Non-pigmented ciliary epithelial cell (primary cell): ENCODE data around the gene NDUFV2.

Source experiments
- DNase-seq: peaks from one replicate; pipeline ENCODE4 v3.0.0-alpha.2; 2010; ENCODE audit warnings: low read depth

The NDUFV2 gene

DNA sequence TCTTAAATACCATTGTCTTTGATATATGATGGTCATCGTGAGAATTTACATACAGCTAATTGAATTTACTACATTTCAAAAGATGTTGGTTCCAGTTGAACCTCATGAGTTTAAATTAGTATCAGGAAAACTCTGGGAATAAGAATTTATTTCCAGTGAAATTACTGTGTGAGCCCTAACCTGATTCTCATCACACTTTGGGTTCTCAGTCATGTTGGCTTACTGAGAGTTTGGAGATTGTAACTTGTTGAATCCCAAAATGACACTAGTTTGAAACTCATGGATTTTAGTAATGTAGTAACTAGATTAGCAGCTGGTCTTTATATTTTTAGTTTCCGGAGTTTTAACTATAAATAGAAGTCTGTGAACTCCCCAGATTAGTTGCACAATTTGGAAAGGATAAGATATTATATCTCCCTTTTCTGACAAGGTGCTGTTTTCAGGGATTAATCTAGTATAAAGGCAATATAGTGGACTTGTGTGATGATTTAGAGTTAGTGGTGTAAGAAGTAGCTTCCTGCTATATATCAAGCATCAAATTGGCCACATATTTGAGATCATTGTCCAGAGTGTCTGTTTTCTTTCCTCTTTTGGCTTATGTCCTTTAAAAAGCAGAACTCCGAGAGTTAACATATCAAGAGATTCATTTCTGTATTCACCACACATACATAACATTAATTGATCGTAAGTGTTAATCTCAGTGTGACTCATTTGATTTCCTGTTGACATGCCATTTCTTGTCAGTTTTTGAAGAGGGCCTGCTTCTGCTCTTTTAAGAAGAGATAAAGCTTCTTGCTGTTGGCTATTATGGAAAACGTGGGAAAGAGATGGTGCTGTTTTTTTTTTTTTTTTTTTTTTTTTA is 15.7 kb downstream of the NDUFV2 start:
- no peak for DNase-seq

DNA sequence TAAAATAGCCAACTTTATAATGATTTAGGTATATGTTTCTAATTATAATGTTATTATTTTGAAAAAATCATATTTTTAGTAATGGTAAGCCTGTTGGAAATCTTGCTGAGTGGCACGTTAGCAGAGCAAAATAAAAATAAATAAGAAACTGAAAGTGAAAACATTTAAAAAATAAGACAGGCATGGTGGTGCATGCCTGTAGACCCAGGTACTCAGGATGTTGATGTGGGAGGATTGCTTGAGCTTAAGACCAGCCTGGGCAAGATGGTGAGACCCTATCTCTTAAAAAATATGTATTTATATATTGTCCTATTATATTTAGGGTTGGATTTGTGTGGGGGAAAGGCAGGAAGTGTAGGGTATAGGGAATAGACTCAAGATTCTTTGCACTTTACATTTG is 18.3 kb downstream of the NDUFV2 start:
- no peak for DNase-seq

DNA sequence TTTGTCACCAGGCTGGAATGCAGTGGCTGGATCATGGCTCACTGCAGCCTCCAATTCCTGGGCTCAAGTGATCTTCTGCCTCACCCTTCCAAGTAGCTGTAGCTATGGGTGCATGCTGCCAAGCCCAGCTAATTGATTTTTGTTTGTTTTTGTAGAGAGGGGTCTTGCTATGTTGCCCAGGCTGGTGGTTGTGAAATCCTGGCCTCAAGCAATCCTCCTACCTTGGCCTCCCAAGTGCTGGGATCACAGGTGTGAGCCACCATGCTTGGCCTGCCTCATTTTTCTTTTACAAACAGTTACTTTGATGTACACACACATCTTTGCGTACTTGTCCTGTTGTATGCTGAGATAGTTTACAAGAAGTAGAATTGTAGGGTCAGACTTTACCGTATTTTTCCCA is 21.0 kb downstream of the NDUFV2 start:
- no peak for DNase-seq

DNA sequence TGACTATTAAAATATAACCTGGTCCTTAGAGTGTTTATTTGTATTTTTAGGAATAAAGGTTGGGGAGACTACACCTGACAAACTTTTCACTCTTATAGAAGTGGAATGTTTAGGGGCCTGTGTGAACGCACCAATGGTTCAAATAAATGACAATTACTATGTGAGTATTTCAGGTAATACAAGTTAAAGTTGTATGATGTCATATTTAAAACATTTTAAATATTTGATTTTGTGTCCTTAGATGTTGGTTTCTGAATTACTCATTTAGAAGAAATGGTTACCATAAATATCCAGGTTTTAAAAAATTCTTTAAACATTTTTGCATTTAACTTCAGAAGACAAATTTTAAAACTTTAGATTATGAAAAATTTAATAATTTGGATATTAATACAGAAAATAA is 22.3 kb downstream of the NDUFV2 start:
- no peak for DNase-seq

DNA sequence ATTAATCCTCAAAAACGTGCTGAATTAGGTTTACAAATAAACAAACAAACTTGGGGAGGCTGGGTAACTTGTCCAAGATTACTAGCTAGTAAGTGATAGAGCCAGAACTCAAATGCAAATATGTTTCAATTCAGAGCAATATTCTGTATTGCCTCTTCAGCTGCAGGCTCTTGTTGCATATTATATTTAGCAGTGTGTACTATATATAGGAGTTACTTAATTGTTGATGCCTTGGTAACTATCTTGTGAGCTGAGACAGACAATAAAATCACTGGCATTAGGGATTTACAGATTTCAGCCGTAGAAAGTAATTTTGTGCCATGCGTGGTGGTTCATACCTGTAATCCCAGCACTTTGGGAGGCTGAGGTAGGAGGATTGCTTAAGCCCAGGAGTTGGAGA is 23.8 kb downstream of the NDUFV2 start:
- no peak for DNase-seq

DNA sequence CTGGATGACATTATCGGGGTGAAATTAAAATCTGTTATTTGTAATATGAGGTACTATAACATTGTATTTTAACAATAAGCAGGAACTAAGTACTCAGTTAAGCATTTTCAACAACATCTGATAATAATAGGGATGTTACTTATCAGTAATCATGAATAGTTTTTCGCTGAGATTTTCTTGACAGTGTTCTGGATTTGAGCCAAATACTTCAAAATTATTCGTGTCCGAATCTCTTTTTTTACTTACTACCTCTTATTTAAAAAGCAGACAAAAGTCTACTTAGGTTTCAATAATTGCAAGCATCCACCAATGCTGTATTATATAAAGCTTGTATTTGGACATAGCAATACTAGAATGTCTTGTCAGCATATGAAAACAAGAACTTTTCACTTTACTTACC is 27.7 kb downstream of the NDUFV2 start:
- no peak for DNase-seq

DNA sequence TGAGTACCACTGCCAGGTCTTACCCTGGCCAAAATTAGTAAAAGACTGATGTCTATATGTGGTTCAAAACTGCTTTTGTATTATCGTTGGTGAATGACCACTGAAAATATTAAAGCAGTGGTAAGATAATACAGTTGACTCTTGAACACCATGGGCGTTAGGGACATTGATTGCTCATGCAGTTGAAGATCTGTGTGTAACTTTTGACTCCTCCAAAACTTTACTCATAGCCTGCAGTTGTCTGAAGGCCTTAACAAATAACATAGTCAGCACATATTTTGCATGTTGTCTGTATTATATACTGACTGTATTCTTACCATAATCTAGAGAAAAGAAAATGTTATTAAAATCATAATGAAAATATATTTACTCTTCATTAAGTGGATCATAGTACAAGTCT is 28.3 kb downstream of the NDUFV2 start:
- peak; percentile 31 for DNase-seq

DNA sequence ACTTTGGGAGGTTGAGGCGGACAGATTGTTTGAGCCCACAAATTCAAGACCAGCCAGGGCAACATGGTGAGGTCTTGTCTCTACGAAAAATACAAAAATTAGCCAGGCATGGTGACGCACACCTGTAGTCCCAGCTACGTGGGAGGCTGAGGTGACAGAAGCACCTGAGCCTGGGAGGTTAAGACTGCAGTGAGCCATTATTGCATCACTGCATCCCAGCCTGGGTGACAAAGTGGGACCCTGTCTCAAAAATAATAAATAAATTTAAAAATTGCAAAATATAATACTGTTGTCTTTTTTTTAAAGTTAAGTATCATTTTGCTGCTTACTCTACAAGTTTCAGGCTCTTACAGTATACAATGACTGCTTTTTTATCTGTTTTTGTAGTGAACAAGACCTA is 30.1 kb downstream of the NDUFV2 start:
- DNase-seq, result no peak

DNA sequence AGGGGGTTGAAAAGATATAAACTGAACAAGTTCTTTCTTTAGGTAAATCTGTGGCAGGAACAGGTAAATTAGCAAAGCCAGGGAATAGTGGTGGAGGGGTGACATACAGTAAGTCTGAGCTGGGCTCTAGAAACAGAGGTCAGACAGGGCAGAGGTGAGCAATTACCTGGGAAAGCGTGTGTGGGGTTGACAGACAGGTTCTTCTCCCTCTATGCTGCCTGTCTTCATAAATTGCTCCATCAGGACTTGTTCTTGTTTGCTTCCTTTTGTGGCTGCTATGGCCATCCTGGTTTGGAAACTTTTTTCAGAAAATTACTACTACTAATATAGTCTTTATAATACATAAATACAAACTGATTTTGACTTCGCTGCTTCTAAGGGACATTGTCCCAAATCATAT is 30.7 kb downstream of the NDUFV2 start:
- no peak for DNase-seq

DNA sequence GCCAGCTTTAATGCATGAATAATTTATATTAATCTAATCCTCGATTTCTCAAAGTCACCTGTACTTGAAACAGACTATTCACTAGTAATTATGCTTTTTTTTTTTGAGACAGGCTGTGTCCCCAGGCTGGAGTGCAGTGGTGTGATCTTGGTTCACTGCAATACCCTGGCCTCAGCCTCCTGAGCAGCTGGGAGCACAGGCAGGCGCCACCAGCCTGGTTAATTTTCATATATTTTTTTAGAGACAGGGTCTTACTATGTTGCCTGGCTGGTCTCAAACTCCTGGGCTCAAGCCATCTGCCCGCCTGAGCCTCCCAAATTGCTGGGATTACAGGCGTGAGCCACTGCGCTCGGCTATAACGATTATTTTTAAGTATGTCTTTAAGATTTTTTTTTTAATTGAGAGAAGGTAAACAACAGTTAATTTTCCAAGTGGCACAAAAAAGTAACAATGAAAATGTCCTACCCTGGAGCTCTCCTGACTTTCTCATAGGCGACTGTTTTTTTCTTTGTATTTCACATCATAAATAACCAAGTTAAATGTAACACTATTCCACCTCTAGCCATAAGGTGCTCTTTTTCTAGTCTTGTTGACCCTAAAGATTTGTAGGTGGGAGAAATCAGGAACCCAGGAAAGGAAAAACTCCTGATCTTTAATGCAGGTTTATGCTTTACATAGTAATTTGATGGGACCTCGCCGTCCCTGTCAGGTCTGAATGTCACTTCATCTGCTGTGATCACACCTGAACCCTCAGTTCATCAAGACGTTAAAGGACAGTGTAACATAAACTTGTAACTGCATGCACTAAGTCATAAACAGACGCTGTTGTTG is 32.8 kb downstream of the NDUFV2 start:
- no peak for DNase-seq

DNA sequence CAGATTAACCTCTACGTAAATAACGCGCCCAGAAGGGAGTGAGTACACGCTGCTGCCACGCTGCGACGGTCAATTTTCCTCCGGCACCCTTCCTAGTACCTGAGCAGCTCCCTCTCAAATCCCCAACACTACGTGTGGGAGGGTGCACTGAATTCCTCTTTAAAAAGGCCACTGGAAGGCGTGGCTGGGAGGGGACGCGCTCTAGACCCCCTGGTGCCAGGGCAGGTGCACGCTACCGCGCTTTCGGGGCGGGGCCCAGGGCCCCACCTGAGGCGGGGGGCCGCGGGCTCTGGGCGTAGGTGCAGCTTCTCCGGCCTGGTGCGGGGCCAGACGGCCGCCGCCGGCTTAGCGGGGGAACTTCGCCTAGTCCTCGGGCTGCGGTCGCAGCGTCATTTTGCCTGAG is 33.4 kb downstream of the NDUFV2 start:
- DNase-seq, result no peak

DNA sequence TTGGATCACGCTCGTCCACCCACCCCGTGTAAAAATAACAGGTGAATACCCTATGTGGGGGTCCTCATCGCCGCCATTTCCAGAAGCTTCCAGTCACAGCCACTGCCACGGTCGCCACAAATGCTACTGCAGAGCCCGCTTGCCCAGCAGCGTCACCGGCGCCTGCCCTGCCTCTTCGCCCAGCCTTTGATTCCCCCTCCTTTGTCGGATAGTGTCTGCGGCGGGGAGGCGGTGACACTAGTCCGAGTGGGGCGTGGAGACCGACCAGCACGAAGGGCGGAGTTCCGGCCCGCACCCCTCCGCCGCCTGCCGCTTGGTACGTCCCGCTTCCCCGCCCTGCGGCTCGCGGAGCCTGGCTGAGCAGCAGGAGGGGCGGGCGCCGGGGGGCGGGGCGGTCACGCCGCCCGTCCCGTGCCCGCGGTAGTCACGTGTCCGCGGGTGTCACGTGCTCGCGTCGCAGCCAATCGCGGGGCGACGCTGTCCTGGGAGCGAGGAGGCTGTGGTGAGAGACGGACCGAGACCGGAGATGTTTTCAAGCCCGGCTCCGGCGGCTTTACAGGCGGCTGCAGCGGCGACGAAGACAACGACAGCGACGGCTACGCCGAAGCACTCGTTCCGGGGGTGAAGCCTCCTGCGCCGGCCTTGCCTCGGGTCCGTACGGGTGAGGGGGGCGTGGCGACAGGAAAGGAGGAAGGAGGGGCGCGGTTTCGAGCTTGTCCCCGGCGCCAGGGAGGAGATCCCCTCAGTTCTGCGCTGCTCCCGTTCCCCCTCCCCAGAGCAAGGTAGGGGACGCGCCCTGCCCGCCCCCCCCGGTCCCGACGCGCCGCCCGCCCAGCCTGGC is 34.0 kb downstream of the NDUFV2 start, which contains the start of gene ANKRD12:
Gene ANKRD12 (plus strand): TSS at position 467 of the 841 bp plus-strand sequence. CDS start 45,652 bp downstream, outside the sequence.
- peak; percentile 79 for DNase-seq

DNA sequence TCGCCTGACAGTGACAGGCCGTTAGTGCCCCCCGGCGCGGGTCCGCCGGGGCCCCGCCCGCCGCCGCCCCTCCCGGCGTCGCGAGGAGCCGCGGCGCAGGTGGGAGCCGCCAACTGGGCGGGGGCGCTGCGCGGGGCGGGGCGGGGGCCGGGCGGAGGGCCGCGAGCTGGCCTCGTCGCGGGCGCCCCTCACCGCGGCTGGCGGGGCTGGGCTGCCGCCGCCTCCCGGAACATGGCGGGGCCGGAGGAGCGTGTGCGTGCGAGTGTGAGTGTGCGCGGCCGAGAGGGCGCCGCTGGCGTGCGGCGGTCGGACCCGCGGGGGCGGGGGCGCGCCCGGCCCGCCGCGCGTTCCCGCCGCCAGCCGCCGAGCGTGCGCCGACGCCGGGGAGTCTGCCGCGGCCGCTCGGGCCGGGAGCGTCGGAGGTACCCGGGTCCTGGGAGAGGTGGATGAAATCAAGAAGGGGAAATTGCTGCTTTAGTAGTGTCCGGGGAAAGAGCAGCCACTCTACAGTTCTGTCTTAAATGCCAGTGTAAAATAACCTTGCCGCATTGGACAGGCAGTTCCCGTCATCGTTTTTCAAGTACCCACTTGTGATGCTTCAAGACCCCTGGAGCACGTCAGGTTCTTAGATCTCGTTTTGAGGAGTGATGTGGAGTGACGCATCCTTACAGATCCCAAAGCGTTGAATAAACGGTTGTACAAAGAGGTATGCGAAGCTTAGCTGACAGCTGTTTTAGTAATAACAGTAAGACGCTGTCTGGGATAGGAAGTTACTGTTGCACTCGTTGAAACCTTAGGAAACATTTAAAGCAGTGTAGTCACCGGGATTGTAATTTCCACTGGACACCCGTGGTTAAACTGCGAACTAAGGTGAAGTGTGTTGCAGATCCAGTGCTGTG is 34.9 kb downstream of the NDUFV2 start:
- peak; percentile 54 for DNase-seq

DNA sequence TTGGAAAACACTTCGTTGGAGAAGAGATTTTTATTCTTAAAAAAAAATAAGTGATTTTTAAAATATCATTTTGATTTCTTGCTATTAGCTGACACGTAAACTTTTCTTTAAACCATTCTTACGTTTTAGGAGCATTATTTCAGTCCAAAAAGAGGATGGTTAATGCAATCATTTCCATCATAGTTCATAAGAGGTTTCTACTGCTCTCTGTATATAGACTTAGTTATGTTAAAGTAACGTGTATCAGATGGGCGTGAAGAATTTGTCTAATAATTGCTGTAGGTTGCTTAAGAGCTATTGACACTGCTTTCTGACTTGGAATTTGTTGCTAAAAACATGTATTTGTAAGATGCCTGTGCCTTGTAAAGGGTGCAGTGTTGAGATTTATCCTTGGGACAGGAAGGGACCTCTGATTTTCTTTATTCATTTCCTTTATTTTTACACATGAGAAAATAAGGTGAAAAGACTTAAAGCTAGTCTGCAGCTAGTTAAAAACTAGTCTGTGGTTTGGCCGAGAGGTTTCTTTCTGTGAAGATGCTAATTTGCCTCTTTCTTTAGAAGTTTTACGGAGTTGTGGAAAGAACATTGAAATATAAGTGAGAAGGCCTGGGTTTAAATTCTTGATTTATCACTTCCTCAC is 37.0 kb downstream of the NDUFV2 start:
- DNase-seq, result no peak

DNA sequence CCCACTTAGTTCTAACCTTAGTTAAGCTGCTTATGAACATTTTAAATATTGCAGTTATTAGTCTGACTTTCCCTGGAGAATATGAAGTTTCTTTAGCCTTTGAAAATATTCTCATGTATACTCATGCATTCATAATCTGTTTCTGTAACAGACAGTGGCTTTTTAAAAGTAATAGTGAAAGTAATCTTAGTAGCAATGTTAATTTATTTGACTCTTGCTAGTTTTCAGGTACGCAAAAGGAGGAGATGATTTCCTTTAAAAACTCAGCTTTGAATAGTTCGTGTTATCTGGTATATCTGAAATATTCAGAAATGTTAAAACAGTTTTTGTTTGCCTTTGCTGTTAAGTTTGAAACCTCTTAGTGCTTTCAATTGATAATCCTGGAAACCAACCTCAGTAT is 37.9 kb downstream of the NDUFV2 start:
- DNase-seq, result no peak

DNA sequence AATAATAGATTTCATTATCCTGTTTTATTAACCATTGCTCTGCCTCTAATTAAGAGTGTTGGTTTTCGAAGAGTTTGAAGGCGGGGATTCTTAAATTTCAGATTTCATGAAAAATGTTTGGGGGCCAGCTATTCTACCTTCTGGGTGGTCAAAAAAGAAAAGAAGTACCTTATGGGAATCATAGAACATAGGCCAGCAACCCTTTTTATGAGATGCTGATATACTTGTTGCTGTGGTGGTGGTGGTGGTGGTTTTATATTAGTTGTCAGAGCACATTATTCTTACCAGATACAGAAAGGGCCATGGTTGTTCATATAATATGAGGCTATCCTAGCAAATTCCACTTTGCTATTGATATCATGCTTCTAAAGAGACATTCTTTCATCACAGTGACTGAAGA is 38.5 kb downstream of the NDUFV2 start:
- DNase-seq, result no peak

DNA sequence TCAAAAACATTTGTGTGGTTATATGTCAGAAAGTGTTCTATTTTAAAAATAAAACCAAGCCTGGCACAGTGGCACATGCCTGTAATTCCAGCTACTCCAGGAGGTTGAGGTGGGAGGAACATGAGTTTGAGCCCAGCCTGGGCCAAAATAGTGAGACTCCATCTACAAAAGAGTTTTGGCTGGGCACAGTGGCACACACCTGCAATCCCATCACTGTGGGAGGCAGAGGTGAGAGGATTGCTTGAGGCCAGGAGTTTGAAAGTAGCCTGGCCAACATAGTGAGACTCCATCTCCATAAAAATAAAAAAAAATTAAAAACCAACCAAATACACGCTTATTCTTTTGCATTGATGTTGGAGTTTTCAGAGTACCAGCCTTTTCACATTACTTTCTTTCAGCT is 43.7 kb downstream of the NDUFV2 start:
- no peak for DNase-seq

DNA sequence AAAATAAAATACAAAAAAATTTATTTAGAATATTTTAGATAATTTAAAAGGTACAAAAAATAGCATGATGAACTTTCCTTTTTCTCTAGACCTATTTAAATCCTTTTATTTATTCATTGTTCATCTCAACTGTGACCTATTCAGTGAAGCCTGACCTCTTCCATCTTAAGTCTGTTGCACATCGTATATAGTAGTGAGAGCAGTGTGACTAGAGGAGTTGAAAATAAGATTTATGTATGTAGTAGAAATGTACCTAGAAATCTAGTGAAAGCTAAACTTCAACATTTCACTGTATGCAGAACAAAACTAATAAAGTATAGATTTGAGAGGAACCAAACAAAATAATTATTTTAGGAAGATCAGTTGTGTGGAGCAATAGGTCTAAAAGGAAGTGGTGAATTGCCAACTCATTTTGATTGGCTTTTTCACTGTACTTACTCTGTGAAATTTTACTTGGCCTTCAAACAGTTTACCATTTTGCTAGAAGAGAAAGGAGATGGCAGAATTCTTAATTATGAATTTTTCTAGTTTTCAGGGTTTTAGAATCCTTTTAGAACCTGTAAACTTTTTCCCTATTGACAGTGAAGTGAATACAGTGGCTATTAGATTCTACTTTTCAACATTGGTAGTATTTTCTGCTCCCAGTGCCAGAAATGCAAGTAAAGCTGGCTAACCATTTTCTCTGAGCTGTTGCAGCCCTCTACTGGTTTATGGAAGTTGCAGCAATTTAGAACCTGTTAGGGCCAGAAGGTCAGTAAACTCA is 45.1 kb downstream of the NDUFV2 start:
- peak; percentile 53 for DNase-seq

DNA sequence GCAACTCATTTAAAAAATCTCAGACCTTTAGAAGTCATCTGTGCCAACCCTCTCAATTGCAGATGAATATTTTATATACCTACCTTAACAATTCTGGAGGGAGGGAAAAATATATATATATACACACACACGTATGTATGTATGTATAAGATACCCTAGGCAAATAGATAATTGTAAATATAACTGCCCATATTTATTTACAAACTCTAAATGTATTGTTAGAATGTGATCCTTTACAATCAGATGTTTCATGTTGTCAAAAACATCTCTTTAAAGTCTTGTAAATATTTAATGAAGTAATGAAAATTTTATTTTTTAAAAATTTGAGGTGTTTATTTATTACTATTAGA is 45.7 kb downstream of the NDUFV2 start:
- no peak for DNase-seq

DNA sequence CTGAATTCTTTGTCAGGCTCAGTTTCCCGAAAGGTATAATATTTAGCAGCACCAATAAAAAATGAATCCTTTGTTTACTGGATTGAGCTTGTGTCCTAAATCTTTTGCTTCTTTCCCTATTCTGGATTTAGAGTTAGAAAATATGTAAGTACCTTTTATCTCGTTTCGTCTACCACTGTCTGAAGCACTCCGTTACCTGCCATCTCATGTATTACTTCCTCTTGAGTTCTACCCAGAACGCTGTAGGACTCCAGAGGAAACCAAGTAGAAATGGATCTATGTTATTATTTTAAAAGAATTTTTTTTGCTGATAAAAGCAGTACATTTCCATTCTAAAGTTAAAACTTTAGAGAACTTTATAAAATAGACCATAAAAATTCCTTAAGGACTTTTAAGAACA is 47.6 kb downstream of the NDUFV2 start:
- no peak for DNase-seq
